D721Med (cell line): ENCODE measurements around the gene GPR55.

ENCODE experiments used
- DNase-seq: peaks from one replicate; pipeline ENCODE4 v3.0.0; 2011; ENCODE audit warnings: low spot score; ENCODE audit not compliant: insufficient read length
- FAIRE-seq: peaks from 2 replicates; lab custom pipeline; 2011; peaks lifted over from hg19 to GRCh38; lab: Jason Lieb, UNC
- TF ChIP-seq, protein P1 (sequence below): IDR thresholded peaks from 2 replicates; pipeline ENCODE4 v1.5.1; 2012; ENCODE audit warnings: mild to moderate bottlenecking, control low read depth; ENCODE audit not compliant: insufficient read depth; ENCODE audit errors: missing control alignments

Gene GPR55

DNA sequence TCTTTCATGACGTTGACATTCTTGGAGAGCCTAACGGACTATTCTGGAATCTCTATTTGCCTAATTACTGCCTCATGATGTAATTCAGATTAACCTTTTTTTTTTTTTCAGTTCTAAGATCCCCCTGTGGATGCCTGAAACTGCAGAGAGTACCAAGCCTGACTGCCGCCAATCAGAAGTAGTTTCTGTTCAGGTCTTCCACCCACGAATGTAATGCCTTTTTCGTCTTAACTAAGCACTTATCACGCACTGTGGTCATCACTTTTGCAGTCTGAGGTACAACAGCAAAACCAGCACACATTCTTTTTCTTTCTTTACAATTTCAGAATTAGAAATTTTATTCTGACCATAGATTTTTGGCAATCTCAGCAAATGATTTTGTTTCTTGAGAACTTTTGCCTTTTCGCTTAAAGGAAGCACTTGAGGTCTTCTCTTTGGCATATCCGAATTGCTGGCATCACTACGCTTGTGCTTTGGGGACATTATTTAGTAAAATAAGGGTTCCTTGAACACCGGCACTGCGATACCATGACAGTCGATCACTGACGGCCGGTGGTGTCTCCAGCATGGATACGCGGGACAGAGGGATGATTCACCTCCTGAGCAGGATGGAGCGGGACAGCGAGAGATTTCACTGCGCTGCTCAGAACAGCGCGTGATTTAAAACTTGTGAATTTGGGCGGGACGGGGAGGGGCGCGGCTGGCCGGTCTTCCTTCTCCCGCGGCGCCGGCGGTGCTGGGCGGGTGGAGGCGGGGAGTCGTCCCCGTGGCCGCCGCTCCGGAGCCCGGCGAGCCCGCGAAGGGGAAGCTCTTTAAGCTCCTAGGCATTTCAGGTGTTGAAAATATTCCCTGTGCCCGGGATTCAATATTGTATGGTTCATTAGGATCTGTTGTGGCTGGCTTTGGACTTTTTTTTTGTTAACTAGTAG is 32.0 kb upstream of the GPR55 start:
- TF ChIP-seq, protein P1, sequence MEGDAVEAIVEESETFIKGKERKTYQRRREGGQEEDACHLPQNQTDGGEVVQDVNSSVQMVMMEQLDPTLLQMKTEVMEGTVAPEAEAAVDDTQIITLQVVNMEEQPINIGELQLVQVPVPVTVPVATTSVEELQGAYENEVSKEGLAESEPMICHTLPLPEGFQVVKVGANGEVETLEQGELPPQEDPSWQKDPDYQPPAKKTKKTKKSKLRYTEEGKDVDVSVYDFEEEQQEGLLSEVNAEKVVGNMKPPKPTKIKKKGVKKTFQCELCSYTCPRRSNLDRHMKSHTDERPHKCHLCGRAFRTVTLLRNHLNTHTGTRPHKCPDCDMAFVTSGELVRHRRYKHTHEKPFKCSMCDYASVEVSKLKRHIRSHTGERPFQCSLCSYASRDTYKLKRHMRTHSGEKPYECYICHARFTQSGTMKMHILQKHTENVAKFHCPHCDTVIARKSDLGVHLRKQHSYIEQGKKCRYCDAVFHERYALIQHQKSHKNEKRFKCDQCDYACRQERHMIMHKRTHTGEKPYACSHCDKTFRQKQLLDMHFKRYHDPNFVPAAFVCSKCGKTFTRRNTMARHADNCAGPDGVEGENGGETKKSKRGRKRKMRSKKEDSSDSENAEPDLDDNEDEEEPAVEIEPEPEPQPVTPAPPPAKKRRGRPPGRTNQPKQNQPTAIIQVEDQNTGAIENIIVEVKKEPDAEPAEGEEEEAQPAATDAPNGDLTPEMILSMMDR = no peak
- DNase-seq (no peak), FAIRE-seq (no peak)

DNA sequence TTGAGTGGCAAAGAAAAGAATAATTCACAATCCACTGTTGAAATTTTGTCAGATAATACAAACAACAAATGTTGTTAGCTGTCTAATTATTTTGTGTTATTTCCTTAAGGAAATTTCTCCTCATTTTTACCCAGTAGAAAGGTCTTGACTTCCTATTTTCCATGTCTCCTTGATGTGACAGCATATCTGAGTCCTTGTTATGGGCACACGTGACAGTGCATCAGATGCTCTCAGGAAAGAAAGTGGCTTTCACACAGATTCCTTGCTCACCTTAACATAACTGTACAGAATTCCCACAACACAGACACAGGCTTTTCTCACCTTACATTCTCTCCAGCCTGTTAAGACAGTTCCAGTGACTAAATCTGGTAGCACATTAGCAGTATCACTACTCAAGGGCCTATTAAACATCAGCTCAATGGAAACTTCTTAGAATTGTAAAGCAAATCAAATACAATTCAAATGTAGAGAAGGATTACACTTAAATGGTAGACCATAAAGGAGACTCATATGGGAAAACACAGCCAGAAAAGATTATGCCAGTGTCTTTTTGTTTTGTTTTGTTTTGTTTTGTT is 30.2 kb upstream of the GPR55 start:
- no peak for FAIRE-seq
- TF ChIP-seq, protein P1 = no peak
- DNase-seq = no peak

DNA sequence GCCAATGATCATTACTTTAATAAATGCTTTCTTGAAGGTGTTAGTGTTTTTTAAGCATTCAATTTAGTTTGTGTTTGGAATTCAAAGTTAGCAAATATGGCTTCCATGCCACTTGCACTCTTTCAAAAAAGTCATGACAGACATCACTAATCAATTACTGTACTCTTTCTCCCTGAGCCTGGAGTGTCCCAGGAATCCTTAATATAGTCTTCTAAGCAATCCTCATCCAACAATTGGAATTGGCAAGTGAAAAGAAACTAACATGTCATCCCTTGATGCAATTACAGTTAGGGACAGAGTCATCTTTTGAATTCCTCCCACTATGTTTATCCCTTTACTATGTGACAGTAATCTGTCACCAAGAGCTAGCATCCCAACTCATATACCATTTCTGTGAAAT is 29.7 kb upstream of the GPR55 start:
- DNase-seq (no peak), FAIRE-seq (no peak)
- TF ChIP-seq, protein P1 = no peak

DNA sequence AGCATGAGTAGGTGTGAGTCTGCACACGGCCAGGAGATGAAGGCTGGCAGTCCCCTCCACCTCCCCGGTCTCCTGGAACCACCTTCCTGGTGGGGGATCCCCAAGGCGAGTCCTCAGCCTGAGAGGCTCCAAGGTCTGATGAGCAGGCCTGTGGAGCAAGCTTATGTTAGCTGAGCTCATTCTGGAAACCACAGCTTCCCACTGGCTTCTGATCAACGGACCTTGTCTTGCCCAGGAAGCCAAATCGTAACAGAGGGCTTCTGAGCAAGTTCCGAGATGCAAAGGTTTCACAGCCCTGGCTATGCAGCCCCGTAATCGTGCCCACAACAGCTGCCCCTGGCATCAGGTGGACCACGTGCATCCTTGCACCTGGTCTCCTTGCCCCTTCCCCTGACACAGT is 28.8 kb upstream of the GPR55 start:
- DNase-seq = no peak
- TF ChIP-seq, protein P1 = no peak
- no peak for FAIRE-seq

DNA sequence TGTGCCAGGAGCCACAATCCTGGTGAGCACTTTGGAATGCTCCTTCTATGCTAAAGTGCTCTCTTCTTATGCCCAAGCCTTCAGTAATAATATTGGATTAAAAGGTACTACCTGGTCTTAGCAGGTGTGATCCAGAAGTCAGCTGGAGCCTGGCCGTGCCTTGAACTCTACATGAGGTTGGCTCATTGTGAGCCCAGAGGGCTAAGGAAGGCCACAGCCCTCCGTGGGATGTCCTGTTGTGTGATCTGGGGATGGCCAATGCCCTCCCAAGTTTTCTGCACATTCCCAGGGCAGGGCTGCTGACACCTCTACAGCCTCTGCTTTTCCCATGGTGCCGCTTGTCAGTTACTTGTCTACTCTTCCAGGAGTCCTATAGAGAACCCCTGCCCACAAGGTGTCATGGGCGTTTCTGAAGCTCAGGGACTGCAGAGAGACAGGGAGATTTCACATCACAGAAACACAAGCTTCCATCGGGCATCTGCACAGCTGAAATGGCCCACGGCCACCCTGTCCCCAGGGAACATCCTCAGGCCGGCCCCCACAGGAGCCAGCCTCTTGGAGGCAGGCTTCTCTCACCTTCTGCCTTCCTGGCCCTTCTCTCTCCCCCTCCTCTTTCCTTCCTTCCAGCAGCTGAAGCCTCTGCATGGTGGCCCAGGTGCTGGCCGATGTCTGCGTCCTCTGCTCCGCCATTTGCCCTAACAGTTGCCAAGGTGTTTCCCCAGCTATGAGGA is 27.3 kb upstream of the GPR55 start:
- FAIRE-seq = no peak
- TF ChIP-seq, protein P1 = no peak
- DNase-seq = no peak

DNA sequence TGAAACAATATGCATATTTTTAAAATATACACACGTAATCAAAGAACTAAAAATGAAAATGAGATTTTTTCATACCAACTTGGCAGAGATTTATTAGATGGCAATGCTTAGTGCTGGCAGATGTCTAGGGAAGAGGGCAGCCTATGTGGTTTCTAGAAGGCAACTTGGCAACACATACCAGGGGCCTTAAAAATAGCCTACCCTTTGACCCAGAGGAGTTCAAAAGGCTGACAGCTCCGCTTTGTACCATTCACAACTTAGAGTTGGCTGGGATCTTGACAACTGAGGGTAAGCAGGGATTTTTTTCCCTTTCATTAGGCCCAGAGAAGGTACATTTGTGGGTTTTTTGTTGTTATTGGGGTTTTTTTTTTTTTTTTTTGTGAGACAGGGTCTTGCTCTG is 26.4 kb upstream of the GPR55 start:
- FAIRE-seq (no peak), DNase-seq (no peak)
- TF ChIP-seq, protein P1 = no peak
